OCI-LY1 (cell line): ENCODE results near the gene TESK2.

Experiments used
- H2AFZ ChIP-seq: fragments of 200-600 bp; sonication (generic), shearing (Covaris generic); 2 replicates; pipeline ENCODE4 v1.6.0; 2014; ENCODE audit warnings: antibody characterized with exemption, mild to moderate bottlenecking, low read length
- H3F3A ChIP-seq: fragments of 200-600 bp; sonication (generic), shearing (Covaris generic); 2 replicates; pipeline ENCODE4 v1.6.0; 2014; ENCODE audit warnings: mild to moderate bottlenecking, antibody characterized with exemption, low read length, moderate library complexity; ENCODE audit not compliant: insufficient read depth
- H3K27ac ChIP-seq: fragments of 200-600 bp; sonication (generic); 2 replicates; pipeline ENCODE4 v1.5.1; 2014; ENCODE audit warnings: low read length, mixed run types, mild to moderate bottlenecking, low read depth; ENCODE audit not compliant: poor library complexity, severe bottlenecking
- H3K27me3 ChIP-seq: fragments of 200-600 bp; sonication (generic); 2 replicates; pipeline ENCODE4 v1.6.0; 2014; ENCODE audit warnings: antibody characterized with exemption, mild to moderate bottlenecking, low read length, moderate library complexity; ENCODE audit not compliant: insufficient read depth
- H3K36me3 ChIP-seq: fragments of 200-600 bp; sonication (generic); 2 replicates; pipeline ENCODE4 v1.6.1; 2014; ENCODE audit warnings: mild to moderate bottlenecking, antibody characterized with exemption, low read length, moderate library complexity, mixed read lengths; ENCODE audit not compliant: insufficient read depth
- H3K4me1 ChIP-seq: fragments of 200-600 bp; sonication (generic); 2 replicates; pipeline ENCODE4 v1.5.1; 2014; ENCODE audit warnings: mild to moderate bottlenecking, low read length, moderate library complexity; ENCODE audit not compliant: insufficient read depth, severe bottlenecking
- H3K4me2 ChIP-seq: fragments of 200-600 bp; sonication (generic), shearing (Covaris generic); 2 replicates; pipeline ENCODE4 v1.6.1; 2014; ENCODE audit warnings: low read length
- H3K4me3 ChIP-seq: fragments of 200-600 bp; sonication (generic); 2 replicates; pipeline ENCODE4 v1.5.1; 2014; ENCODE audit warnings: low read length, low read depth, mild to moderate bottlenecking, mixed read lengths; ENCODE audit not compliant: poor library complexity, severe bottlenecking
- H3K79me2 ChIP-seq: fragments of 200-600 bp; shearing (Covaris generic); 2 replicates; pipeline ENCODE4 v1.6.1; 2016; ENCODE audit warnings: mixed run types, low read length, mixed read lengths; ENCODE audit not compliant: insufficient read depth
- H3K9ac ChIP-seq: fragments of 200-600 bp; sonication (generic), shearing (Covaris generic); 2 replicates; pipeline ENCODE4 v1.6.1; 2014; ENCODE audit warnings: mild to moderate bottlenecking, low read length, mixed read lengths
- H3K9me2 ChIP-seq: fragments of 200-600 bp; sonication (generic), shearing (Covaris generic); 2 replicates; pipeline ENCODE4 v1.6.1; 2014; ENCODE audit warnings: low read depth, mild to moderate bottlenecking, low read length, mixed read lengths
- H3K9me3 ChIP-seq: fragments of 200-600 bp; shearing (Covaris generic); 2 replicates; pipeline ENCODE4 v1.6.1; 2014; ENCODE audit warnings: low read length, mixed read lengths
- H4K20me1 ChIP-seq: fragments of 200-600 bp; sonication (generic), shearing (Covaris generic); 2 replicates; pipeline ENCODE4 v1.6.0; 2016; ENCODE audit warnings: mild to moderate bottlenecking, low read length; ENCODE audit not compliant: insufficient read depth
- EZH2 ChIP-seq: fragments of 200-600 bp; sonication (generic), shearing (Covaris generic); IDR thresholded peaks from 2 replicates; pipeline ENCODE4 v1.8.0; 2017; ENCODE audit warnings: borderline replicate concordance, mixed run types, mild to moderate bottlenecking, antibody characterized with exemption, low read length, moderate library complexity, mixed read lengths
- TF ChIP-seq, protein P1 (sequence below): fragments of 200-600 bp; sonication (generic), shearing (Covaris generic); IDR thresholded peaks from 2 replicates; pipeline ENCODE4 v1.5.1; 2017; ENCODE audit warnings: mild to moderate bottlenecking, antibody characterized with exemption, low read length, moderate library complexity, mixed read lengths

TESK2 gene

DNA sequence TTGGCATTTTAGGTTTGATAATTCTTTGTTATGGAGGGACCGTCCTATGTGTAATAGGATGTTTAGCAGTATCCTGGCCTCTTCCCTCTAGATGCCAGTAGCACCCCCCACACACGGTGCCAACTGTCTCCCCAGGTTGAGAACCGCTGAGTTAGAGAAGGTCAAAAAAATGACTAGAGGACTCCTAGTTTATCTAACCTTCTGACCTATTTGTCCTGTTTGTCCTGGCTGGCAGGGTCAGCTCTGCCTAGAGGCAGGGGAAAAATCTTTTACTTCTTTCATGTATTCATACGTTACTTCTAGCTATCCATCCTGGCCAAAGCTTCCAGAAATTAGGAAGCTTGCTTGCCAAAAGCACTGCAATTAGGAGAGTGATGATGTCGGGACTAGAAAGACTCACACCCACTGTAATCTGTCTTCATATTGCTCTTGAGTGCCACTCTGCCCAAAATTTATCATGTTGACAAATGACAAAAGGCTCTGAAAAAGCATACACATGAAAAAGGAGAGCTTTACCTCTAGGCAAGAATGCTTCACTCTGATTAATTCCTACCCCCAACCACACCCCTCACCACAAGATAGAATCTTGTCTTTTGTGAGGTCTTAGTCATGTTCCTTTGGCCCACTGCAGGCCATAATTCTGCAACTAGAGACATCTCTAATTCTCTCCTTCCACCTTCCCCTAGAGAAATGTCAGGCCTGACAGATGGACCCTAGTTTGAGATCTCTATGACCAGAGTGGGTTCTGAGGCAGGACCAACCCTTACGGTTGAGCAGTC is 45.2 kb upstream of the TESK2 start:
- TF ChIP-seq, protein P1, sequence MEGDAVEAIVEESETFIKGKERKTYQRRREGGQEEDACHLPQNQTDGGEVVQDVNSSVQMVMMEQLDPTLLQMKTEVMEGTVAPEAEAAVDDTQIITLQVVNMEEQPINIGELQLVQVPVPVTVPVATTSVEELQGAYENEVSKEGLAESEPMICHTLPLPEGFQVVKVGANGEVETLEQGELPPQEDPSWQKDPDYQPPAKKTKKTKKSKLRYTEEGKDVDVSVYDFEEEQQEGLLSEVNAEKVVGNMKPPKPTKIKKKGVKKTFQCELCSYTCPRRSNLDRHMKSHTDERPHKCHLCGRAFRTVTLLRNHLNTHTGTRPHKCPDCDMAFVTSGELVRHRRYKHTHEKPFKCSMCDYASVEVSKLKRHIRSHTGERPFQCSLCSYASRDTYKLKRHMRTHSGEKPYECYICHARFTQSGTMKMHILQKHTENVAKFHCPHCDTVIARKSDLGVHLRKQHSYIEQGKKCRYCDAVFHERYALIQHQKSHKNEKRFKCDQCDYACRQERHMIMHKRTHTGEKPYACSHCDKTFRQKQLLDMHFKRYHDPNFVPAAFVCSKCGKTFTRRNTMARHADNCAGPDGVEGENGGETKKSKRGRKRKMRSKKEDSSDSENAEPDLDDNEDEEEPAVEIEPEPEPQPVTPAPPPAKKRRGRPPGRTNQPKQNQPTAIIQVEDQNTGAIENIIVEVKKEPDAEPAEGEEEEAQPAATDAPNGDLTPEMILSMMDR: no peak
- no peak for TF ChIP-seq EZH2
- Histone ChIP-seq H2AFZ (no peak overlapping the region), H3K4me2 (no peak overlapping the region)

DNA sequence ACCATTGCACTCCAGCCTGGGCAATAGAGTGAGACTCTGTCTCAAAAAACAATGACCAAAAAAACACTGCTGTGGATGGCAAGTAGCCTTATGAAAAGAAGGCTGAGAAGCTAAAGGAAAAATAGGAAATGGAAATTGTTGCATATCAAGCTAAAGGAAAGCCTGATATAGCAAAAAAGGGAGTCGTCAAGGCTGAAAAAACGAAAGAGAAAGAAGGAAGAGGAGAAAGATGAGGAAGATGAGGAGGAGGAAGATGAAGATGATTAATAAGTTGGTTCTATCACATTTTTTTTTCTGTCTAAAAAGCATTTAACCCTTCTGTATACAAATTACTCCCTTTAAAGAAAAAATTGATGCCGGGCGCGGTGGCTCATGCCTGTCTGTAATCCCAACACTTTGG is 40.9 kb upstream of the TESK2 start:
- Histone ChIP-seq H3K4me3 (no peak overlapping the region), H4K20me1 (no peaks in the 10 kb centered on the region), H3K27ac (no peak overlapping the region), H3K9me2 (no peaks in the 10 kb centered on the region), H3K9me3 (no peaks in the 10 kb centered on the region), H3K4me1 (no peaks in the 10 kb centered on the region), H3F3A (no peaks in the 10 kb centered on the region), H3K4me2 (no peak overlapping the region), H2AFZ (no peak overlapping the region), H3K9ac (no peak overlapping the region), H3K27me3 (no peaks in the 10 kb centered on the region), H3K36me3 (no peaks in the 10 kb centered on the region), H3K79me2 (no peaks in the 10 kb centered on the region)
- no peak for TF ChIP-seq EZH2
- TF ChIP-seq, protein P1: no peak

More for the DNA sequence above, 45.2 kb upstream of the TESK2 start:
- no peak overlapping the region for H3K9ac ChIP-seq
- no peaks in the 10 kb centered on the region for H4K20me1 ChIP-seq
- no peaks in the 10 kb centered on the region for H3F3A ChIP-seq
- no peaks in the 10 kb centered on the region for H3K27me3 ChIP-seq
- H3K36me3 ChIP-seq: no peaks in the 10 kb centered on the region
- H3K4me3 ChIP-seq: no peak overlapping the region
- H3K79me2 ChIP-seq: no peaks in the 10 kb centered on the region
- no peaks in the 10 kb centered on the region for H3K9me2 ChIP-seq
- no peaks in the 10 kb centered on the region for H3K4me1 ChIP-seq
- H3K27ac ChIP-seq: no peak overlapping the region
- H3K9me3 ChIP-seq: no peaks in the 10 kb centered on the region

DNA sequence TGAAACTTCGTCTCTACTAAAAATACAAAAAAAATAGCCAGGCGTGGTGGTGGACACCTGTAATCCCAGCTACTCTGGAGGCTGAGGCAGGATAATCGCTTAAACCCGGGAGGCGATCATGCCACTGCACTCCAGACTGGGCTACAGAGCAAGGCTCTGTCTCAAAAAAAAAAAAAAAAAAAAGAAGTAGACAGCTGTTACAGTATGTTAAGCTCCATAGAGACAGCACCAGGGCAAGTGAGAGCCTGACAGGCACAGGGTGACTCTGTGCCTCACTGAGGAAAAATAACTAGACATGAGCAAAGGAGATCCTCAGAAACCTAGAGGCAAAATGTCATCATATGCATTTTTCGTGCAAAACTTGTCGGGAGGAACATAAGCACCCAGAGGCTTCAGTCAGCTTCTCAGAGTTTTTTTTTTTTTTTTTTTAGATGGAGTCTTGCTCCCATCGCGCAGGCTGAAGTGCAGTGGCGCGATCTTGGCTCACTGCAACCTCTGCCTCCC is 39.7 kb upstream of the TESK2 start:
- TF ChIP-seq EZH2: no peak
- TF ChIP-seq, protein P1: no peak
- Histone ChIP-seq H3K4me2 (no peak overlapping the region), H2AFZ (no peak overlapping the region), H3K4me1 (no peaks in the 10 kb centered on the region), H3K4me3 (no peak overlapping the region), H3K9me3 (no peaks in the 10 kb centered on the region), H3F3A (no peaks in the 10 kb centered on the region), H3K27me3 (no peaks in the 10 kb centered on the region), H3K79me2 (no peaks in the 10 kb centered on the region), H3K36me3 (no peaks in the 10 kb centered on the region), H3K27ac (no peak overlapping the region), H4K20me1 (no peaks in the 10 kb centered on the region), H3K9me2 (no peaks in the 10 kb centered on the region), H3K9ac (no peak overlapping the region)
